Measurements from ENCODE around the gene SLCO2B1. TPM values are rescaled to one million over a fixed set of nuclear protein-coding genes. Genes with fewer than 3 reads are reported as not detected.

The SLCO2B1 gene
- total and polyA plus RNA-seq, 2 of the 8 experiments (the other 6 are each of a cell fraction or from before 2014, with no cell fraction given): 0.03 TPM; not detected in 1

DNA sequence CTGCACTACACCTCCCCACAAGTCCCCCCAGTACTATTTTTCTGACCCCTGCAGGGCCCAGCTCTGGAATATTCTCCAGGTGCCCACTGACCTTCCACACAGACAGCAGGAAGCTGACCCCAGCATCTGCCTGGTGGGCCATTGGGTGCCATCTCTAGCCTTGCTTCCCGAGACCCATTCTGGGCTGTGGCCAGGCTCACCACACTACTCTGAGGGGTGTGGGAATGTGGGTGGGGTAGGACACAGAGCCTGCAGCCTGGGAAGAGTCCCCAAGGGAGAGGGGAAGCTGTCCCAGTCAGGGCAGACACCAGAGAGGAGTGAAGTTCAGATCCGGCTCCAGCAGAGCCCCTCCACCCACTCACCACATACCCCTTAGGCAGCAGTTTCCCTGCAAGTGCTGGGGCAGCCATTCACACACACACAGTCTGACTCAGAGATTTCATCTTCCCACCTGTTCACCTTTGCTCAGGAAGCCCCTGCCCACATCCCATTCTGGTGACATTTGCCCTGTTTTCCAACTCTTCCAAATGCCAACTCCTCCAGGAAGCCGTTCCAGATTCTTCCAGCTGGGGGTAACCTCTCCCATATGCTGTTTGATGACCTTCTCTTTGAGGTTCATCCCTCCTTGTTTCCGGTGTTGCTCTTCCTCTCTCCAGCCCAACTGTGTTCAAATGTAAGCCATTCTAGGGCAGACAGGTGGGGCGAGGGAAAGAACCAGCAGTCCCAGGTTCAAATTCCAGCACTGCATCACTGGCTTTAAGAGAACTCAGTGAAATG, 1.9 kb downstream of the SLCO2B1 start:
- no peak for FAIRE-seq
- no peak overlapping the region for H3K9ac ChIP-seq (replicated peaks in 1 of 4; ENCODE audit: extremely low read depth in 1 of 4, low read depth in 3 of 4, low read length in 3 of 4)

More for the DNA sequence above, 1.9 kb downstream of the SLCO2B1 start:
- no peaks in the 10 kb centered on the region for H3K36me3 ChIP-seq (ENCODE audit: control insufficient read depth in 2 of 4, insufficient read depth in 4 of 4, low read length in 3 of 4)
- TF ChIP-seq KDM5A (IDR thresholded peaks at IDR 0.05; ENCODE audit: low read length) (no peak), JUND (IDR thresholded peaks at IDR 0.05; ENCODE audit: low read length) (no peak), TEAD4 (IDR thresholded peaks at IDR 0.05; ENCODE audit: low read depth, low read length) (no peak), POLR2AphosphoS5 (IDR thresholded peaks at IDR 0.05; ENCODE audit: low read depth, low read length) (no peak), NRF1 (IDR thresholded peaks at IDR 0.05; ENCODE audit: low read depth, low read length) (no peak), TCF12 (IDR thresholded peaks at IDR 0.05; ENCODE audit: low read depth, low read length) (no peak), JUN (IDR thresholded peaks at IDR 0.05; ENCODE audit: low read depth, low read length) (no peak)
- TF ChIP-seq, protein P1, sequence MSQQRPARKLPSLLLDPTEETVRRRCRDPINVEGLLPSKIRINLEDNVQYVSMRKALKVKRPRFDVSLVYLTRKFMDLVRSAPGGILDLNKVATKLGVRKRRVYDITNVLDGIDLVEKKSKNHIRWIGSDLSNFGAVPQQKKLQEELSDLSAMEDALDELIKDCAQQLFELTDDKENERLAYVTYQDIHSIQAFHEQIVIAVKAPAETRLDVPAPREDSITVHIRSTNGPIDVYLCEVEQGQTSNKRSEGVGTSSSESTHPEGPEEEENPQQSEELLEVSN (IDR thresholded peaks at IDR 0.05): no peak
- no peaks in the 10 kb centered on the region for H3K4me1 ChIP-seq (replicated peaks in 1 of 4; ENCODE audit: control insufficient read depth in 3 of 4, insufficient read depth in 4 of 4, low read length in 3 of 4)
- H3K23ac ChIP-seq (ENCODE audit: insufficient read length): no peak overlapping the region
- no peak overlapping the region for H2BK120ac ChIP-seq (replicated peaks; ENCODE audit: low read depth, low read length)
- no peak overlapping the region for H3K4me2 ChIP-seq (ENCODE audit: insufficient read depth in 1 of 2, low read depth in 2 of 2, low read length in 2 of 2)
- no peak overlapping the region for H4K91ac ChIP-seq (replicated peaks; ENCODE audit: insufficient read length, low read length)
- DNase-seq (ENCODE audit: low read depth in 1 of 2, low spot score in 2 of 2): no peak
- POLR2A ChIA-PET (ENCODE audit: partially characterized antibody): no interaction called here
- no peak overlapping the region for H2BK12ac ChIP-seq (ENCODE audit: low read depth, low read length)
- H3K23me2 ChIP-seq (ENCODE audit: low read depth, low read length): no peaks in the 10 kb centered on the region
- H2BK15ac ChIP-seq (ENCODE audit: low read length): no peak overlapping the region
- H2BK20ac ChIP-seq (ENCODE audit: low read length): no peak overlapping the region
- CTCF ChIA-PET (ENCODE audit: partially characterized antibody): interaction anchor here (1.2 to 29.8 kb wide), 7 partner anchors 10 to 131 kb away, joined by 3 to 952 read pairs (median 10); partner anchors contain the start of gene TPBGL
- no peak overlapping the region for H4K8ac ChIP-seq (ENCODE audit: extremely low read depth, insufficient read depth, low read length)
- no peak overlapping the region for H3K4ac ChIP-seq (replicated peaks; ENCODE audit: insufficient read length, low read depth, low read length)
- no peak overlapping the region for H3K18ac ChIP-seq (ENCODE audit: extremely low read depth, low read length)
- H3K56ac ChIP-seq (replicated peaks; ENCODE audit: insufficient read length, low read depth, low read length): no peak overlapping the region
- H2BK5ac ChIP-seq (ENCODE audit: low read depth, low read length): no peak overlapping the region
- no peaks in the 10 kb centered on the region for H3K79me2 ChIP-seq (ENCODE audit: control insufficient read depth in 1 of 2, insufficient read depth in 2 of 2, low read length in 2 of 2)
- 91% methylated on average over 3 of the region's 5 CpGs; no CpG with 5 or more reads in 1 of the 2 experiments for WGBS, 2 experiments (ENCODE audit: extremely low coverage in 1 of 2, insufficient coverage in 1 of 2, insufficient read length in 1 of 2, insufficient replicate concordance in 2 of 2, low coverage in 1 of 2, low lambda C conversion rate in 2 of 2, missing lambda C conversion rate in 1 of 2)
- H3K27ac ChIP-seq (ENCODE audit: low read depth, low read length): no peak overlapping the region
- peaks cover 0 to 2% (median 0%) of the 10 kb centered on the region in 4 experiments; a peak in 2 of 7 replicates for H3K27me3 ChIP-seq (replicated peaks in 1 of 4; ENCODE audit: control insufficient read depth in 3 of 4, extremely low read depth in 1 of 4, insufficient read depth in 3 of 4, low read length in 3 of 4)
- H3K4me3 ChIP-seq (ENCODE audit: extremely low read depth in 1 of 4, insufficient read depth in 2 of 4, low read depth in 3 of 4, low read length in 4 of 4): no peak overlapping the region
- no peak overlapping the region for H2AFZ ChIP-seq (ENCODE audit: low read length)
- no peaks in the 10 kb centered on the region for H4K20me1 ChIP-seq (replicated peaks in 1 of 2; ENCODE audit: control insufficient read depth in 1 of 2, insufficient read depth in 2 of 2, low read length in 2 of 2)
- H3K79me1 ChIP-seq (ENCODE audit: low read depth, low read length): no peaks in the 10 kb centered on the region
- no peaks in the 10 kb centered on the region for H3K9me3 ChIP-seq (ENCODE audit: insufficient read depth in 2 of 2, low read depth in 1 of 2, low read length in 1 of 2)
- no peak overlapping the region for H3K14ac ChIP-seq (ENCODE audit: insufficient read length)
- H4K5ac ChIP-seq (ENCODE audit: insufficient read length, low read depth, low read length): no peak overlapping the region
- no peak overlapping the region for H2AK5ac ChIP-seq (ENCODE audit: low read depth, low read length)

Data from H1 (cell line).